ENCODE data around the gene IFI35.

DNA sequence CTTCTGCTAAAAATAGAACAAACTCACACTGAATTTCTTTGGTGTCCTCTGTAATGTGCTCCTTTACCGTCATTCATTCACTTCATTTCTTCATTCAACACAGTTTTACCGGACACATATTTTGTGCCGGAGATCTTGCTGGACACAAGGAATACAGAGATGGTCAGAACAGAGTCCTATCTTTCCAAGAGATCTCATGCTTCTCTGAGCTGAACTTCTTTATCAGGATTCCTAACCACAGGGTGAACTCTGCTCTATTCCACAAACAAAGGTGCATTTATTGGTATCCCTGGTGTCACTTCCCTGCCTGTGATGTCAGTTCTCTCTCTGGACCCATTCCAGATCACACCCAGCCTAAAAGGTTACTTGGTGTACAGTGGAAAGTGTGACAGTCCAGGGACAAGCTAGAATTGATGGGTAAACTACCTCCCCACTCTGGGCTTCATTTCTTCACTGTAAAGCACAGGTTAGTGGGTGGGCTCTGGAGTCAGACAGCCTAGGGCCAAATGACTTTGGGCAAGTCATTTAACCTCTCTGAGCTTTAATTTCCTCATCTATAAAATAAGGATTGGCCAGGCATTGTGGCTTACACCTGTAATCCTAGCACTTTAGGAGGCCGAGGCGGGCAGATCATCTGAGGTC, 4.2 kb downstream of the IFI35 start:
- TF ChIP-seq, protein P1, sequence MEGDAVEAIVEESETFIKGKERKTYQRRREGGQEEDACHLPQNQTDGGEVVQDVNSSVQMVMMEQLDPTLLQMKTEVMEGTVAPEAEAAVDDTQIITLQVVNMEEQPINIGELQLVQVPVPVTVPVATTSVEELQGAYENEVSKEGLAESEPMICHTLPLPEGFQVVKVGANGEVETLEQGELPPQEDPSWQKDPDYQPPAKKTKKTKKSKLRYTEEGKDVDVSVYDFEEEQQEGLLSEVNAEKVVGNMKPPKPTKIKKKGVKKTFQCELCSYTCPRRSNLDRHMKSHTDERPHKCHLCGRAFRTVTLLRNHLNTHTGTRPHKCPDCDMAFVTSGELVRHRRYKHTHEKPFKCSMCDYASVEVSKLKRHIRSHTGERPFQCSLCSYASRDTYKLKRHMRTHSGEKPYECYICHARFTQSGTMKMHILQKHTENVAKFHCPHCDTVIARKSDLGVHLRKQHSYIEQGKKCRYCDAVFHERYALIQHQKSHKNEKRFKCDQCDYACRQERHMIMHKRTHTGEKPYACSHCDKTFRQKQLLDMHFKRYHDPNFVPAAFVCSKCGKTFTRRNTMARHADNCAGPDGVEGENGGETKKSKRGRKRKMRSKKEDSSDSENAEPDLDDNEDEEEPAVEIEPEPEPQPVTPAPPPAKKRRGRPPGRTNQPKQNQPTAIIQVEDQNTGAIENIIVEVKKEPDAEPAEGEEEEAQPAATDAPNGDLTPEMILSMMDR (IDR thresholded peaks at IDR 0.05): no peak
- TF ChIP-seq POLR2A (IDR thresholded peaks at IDR 0.05) (no peak), EP300 (IDR thresholded peaks at IDR 0.05) (no peak)
